Measurements from ENCODE around the gene ACOX1.

The ACOX1 gene

DNA sequence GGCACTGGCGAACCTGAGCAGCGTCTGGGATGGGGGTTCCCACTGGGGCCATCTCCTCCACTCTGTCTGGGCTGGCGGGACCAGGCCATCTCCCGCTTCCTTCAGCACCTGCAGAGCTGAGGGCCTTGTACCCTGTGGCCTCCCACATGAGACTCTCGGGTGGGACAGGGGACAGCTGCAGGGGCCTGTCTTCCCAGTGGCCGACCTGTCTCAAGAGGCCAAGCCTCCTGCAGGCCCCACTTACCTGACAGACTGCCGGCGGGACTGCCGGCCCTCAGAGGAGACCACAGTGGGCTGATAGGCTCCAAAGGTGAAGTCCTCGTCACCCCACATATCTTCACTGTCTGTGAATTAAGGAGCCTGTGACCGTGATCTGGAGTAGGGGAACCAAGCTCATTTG lies 53.9 kb downstream of the ACOX1 start:
- no peaks in the 10 kb centered on the region for H3K4me1 Mint-ChIP-seq (ENCODE audit: low read depth in 2 of 2)
- no peaks in the 10 kb centered on the region for H3K36me3 Mint-ChIP-seq (ENCODE audit: insufficient read depth)
- H3K4me3 Mint-ChIP-seq: no peak overlapping the region
- H3K27ac Mint-ChIP-seq: no peak overlapping the region
- no peaks in the 10 kb centered on the region for H3K9me3 Mint-ChIP-seq
- DNase-seq (no peak), ATAC-seq (replicated peaks) (no peak)
- H3K27me3 Mint-ChIP-seq: no peaks in the 10 kb centered on the region

DNA sequence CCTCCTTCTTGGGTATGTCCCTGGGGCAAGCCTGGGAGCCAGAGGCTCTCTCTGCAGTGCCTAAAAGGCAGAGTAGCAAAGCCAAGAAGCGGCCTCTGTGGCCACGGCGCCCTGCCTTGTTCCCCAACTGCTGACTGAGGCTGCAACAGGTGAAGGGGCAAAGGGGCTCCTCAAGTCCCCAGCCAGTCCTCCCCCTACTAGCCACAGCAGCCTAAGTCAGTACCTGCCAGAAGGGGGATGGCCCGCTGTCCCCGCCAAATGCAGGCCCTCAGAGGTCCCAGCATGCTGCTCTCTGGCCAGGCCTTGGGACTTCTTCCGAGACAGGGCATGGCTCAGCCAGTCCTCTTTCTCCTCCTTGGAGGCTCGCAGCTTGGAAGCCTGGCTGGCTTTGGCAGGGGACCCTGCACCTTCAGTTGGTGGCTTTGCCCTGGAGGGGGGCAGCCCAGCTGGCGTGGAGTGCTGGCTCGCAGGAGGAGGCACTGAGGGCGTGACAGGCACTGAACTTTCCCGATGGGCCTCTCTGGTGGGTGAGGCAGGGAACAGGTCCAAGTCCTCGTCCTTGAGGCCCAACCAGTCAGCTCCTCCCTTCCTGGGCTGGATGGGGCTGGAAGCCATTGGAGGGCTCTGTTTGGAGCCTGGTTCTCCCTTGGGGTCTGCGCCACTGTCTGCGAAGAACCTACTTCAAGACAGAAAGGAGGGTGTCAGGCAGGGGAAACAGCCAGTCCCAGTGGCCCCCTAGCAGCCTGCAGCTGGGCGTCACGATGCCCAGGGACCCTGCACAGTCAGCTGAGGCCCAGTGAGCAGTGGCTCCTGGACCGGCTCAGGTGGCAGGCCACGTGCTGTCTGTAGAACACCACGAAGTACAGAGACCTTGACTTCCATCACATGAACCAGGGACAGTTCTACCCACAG lies 55.7 kb downstream of the ACOX1 start:
- DNase-seq (no peak), ATAC-seq (replicated peaks) (no peak)
- Mint-ChIP-seq H3K9me3 (no peaks in the 10 kb centered on the region), H3K27ac (no peak overlapping the region), H3K27me3 (no peaks in the 10 kb centered on the region), H3K4me3 (no peak overlapping the region), H3K36me3 (ENCODE audit: insufficient read depth) (no peaks in the 10 kb centered on the region), H3K4me1 (ENCODE audit: low read depth in 2 of 2) (no peaks in the 10 kb centered on the region)

DNA sequence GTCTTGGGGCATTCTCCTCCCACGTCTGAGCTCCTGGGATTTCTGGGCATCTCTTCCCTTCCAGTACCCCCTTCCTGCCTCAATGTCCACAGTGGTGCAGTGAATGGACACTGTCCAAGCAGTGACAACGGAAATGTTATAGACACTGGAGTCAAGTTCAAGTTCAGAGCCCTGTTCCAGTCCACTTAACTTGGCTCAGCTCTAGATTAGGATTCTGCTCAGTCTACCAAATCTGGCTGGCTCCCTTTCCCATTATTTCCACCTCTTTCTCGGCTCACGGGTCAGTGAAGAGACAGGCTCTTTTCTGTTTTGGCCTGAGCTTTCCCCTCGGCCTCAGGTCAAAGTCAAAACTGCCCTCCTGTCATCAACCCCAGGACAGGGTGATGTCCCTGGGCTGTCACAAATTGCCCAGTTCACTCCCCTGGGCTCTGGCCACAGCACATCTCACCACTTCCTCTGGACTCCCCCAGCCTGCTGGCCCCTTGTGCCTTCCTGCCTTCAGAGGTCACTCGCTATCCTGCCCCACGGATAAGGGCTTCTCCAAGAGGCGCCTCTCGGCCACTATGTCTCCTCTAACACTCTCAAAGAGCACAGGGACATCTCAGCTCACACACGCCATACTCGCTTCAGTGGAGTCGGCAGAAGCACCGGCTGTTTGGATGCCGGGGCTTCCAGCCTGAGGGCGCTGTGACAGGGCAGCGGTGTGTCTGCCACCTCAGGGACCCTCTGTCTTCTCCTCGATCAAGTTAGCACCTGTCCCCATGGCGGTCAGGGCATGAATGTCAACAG lies 56.6 kb downstream of the ACOX1 start:
- Mint-ChIP-seq H3K36me3 (ENCODE audit: insufficient read depth) (no peaks in the 10 kb centered on the region), H3K9me3 (no peaks in the 10 kb centered on the region), H3K4me3 (no peak overlapping the region), H3K4me1 (ENCODE audit: low read depth in 2 of 2) (no peaks in the 10 kb centered on the region), H3K27me3 (no peaks in the 10 kb centered on the region), H3K27ac (no peak overlapping the region)
- ATAC-seq (replicated peaks): no peak
- DNase-seq: no peak

DNA sequence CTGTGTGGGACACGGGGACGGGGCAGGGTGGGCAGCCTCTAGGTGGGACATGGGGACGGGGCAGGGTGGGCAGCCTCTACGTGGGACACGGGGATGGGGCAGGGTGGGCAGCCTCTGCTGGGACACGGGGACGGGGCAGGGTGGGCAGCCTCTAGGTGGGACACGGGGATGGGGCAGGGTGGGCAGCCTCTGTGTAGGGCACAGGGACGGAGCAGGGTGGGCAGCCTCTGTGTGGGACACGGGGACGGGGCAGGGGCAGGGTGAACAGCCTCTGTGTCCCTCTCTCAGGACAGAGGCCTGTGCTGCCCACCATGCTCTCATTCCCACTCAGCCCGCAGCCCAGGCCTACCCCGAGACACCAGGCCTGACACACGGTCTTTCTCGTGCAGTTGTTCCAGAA lies 57.4 kb downstream of the ACOX1 start:
- no peak overlapping the region for H3K4me3 Mint-ChIP-seq
- no peaks in the 10 kb centered on the region for H3K9me3 Mint-ChIP-seq
- no peaks in the 10 kb centered on the region for H3K27me3 Mint-ChIP-seq
- no peak for DNase-seq
- peaks cover 0 to 5% of the 10 kb centered on the region in 2 donors for H3K4me1 Mint-ChIP-seq (ENCODE audit: low read depth in 2 of 2)
- no peaks in the 10 kb centered on the region for H3K36me3 Mint-ChIP-seq (ENCODE audit: insufficient read depth)
- ATAC-seq (replicated peaks): no peak
- H3K27ac Mint-ChIP-seq: no peak overlapping the region

DNA sequence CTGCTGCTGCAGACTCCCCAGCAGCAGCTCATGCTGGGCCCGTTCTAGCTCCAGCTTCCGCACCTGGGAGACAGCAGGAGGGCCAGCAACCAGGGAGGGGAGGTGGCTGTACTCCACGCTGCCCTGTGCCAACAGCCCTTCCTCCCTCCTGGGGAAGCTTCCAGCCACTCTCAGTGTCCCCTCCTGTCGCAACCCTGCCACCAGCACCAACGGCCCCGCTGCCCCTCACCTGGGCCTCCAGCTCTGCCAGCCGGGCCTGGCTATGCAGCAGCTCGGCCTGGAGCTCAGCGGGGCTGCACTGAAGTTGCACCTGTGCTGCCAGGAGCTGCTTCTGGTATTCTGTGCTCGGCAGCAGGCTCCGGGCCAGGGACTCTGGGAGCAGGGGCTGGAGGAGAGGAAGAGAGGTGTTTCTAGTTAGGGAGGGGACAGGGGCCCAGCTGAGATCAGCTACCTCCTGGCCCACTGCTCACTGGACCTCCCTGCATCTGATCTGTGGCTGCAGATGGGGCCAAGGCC lies 58.9 kb downstream of the ACOX1 start:
- Mint-ChIP-seq H3K36me3 (ENCODE audit: insufficient read depth) (no peaks in the 10 kb centered on the region), H3K27me3 (no peaks in the 10 kb centered on the region), H3K4me3 (no peak overlapping the region), H3K9me3 (no peaks in the 10 kb centered on the region), H3K27ac (peak overlapping the region in 1 of 2 donors; percentile 41), H3K4me1 (ENCODE audit: low read depth in 2 of 2) (peaks cover 0 to 8% of the 10 kb centered on the region in 2 donors)
- DNase-seq: no peak
- no peak for ATAC-seq (replicated peaks)

DNA sequence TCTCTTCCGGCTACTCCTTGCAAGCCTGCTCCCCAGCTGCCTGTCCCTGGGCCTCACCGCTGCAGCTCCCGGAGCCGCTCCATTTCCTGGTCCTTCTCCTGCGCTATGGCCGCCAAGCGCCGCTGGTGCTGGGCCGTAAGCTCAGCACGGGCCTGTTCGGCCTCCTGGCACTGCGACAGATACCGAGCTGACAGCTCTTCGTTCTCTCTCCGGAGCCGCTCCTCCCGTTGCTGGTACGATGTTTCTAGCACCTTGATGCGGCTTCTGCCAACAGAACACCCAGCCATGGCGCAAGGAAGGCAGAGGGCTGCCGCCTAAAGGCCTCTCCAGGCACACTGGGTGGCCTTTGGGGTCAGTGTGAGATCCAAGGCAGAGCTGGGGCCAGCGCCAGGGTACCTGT lies 59.4 kb downstream of the ACOX1 start:
- no peaks in the 10 kb centered on the region for H3K27me3 Mint-ChIP-seq
- DNase-seq (no peak), ATAC-seq (replicated peaks) (no peak)
- H3K27ac Mint-ChIP-seq: no peak overlapping the region
- H3K4me3 Mint-ChIP-seq: no peak overlapping the region
- no peaks in the 10 kb centered on the region for H3K36me3 Mint-ChIP-seq (ENCODE audit: insufficient read depth)
- H3K9me3 Mint-ChIP-seq: no peaks in the 10 kb centered on the region
- H3K4me1 Mint-ChIP-seq (ENCODE audit: low read depth in 2 of 2): peaks cover 0 to 8% of the 10 kb centered on the region in 2 donors

DNA sequence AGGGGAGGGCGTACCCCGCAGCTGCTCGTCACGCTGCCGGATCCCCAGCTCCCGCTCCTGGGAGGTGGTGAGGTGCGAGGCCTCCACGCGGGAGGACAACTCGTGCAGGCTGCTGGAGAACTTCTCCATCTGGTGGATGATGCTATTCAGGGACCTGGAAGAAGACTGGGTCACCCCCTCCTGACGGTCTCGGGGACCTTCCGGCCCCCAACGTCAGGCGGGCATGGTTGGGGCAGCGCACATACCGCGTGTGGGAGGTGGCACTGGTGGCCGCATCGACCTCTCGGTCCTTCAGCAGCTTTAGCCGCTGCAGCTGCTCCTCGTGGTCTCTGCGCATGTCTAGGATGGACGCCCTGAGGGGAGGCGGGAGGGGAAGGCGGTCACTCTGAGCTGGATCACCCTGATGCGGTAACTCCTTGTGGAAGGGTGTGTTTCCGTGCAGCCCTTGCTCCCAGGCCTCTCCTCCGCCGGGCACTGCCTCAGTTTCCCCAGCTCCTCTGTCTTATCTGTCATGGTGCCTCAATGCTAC lies 61.0 kb downstream of the ACOX1 start:
- peak overlapping the region in 1 of 2 donors; percentile 25 for H3K4me3 Mint-ChIP-seq
- H3K9me3 Mint-ChIP-seq: no peaks in the 10 kb centered on the region
- no peak for ATAC-seq (replicated peaks)
- H3K27ac Mint-ChIP-seq: peak overlapping the region in 1 of 2 donors; percentile 92
- H3K27me3 Mint-ChIP-seq: no peaks in the 10 kb centered on the region
- H3K36me3 Mint-ChIP-seq (ENCODE audit: insufficient read depth): no peaks in the 10 kb centered on the region
- peaks cover 0 to 8% of the 10 kb centered on the region in 2 donors for H3K4me1 Mint-ChIP-seq (ENCODE audit: low read depth in 2 of 2)
- DNase-seq: no peak

DNA sequence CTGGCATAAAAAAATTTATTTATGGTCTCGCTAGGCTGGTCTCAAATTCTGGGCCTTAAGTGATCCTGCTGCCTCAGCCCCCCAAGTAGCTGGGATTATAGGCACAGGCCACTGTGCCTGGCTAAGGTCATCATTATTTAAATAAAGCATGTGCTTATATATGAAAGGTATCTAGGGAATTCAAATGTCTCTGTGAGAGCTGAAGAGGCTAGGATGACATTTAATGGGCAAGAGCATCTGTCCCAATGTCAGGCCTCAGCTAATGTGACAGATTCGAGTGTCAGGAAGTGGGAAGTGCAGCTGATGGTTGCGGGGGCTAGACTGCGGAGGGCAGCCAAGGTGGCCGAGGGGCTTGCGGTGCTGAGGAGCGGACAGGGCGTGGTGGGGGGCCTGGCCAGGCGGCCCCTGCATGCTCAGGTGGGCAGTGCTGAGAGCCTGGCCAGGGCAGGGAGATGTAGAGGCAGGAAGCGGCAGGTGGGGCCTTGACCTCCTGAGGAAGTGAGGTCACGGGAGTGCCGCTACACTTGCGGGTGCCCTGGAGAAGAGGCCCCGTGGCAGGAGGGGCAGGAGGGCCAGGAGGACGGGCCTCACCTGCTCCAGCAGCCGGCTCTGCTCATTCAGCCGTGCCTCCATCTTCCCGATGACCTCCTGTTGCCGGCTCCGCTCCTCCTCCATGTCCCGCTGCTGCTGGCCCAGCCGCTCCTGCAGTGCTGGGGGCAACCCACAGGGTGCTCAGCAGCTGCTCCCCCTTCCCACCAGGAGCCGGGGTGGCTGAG lies 61.6 kb downstream of the ACOX1 start:
- H3K4me3 Mint-ChIP-seq: peak overlapping the region in 1 of 2 donors; percentile 44
- H3K36me3 Mint-ChIP-seq (ENCODE audit: insufficient read depth): no peaks in the 10 kb centered on the region
- no peaks in the 10 kb centered on the region for H3K27me3 Mint-ChIP-seq
- H3K27ac Mint-ChIP-seq: peak overlapping the region; percentile 32 to 92
- H3K4me1 Mint-ChIP-seq (ENCODE audit: low read depth in 2 of 2): peaks cover 0 to 8% of the 10 kb centered on the region in 2 donors
- no peaks in the 10 kb centered on the region for H3K9me3 Mint-ChIP-seq
- ATAC-seq (replicated peaks) (peak; percentile 70), DNase-seq (no peak)

DNA sequence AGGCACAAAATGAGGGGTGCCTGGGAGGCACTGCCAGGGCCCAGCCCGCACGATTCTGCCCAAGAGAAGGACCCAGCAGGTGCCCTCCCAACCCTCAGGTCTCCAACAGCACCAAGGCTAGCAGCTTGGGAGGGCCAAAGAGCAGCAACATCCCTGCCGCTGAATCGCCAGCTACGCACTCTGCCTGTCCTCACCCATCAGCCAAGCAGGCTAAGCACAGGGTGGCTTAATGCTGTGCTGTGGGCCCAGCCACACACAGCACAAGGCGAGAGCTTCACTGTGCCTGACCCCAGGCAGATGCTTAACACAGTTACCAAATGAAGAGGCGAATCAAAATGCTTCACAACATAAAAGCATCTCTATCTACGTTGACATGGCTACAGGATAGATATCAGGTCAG lies 63.7 kb downstream of the ACOX1 start:
- H3K36me3 Mint-ChIP-seq (ENCODE audit: insufficient read depth): no peaks in the 10 kb centered on the region
- peaks cover 0 to 8% of the 10 kb centered on the region in 2 donors for H3K4me1 Mint-ChIP-seq (ENCODE audit: low read depth in 2 of 2)
- no peak for ATAC-seq (replicated peaks)
- H3K27ac Mint-ChIP-seq: no peak overlapping the region
- DNase-seq: no peak
- no peaks in the 10 kb centered on the region for H3K27me3 Mint-ChIP-seq
- H3K9me3 Mint-ChIP-seq: no peaks in the 10 kb centered on the region
- no peak overlapping the region for H3K4me3 Mint-ChIP-seq

DNA sequence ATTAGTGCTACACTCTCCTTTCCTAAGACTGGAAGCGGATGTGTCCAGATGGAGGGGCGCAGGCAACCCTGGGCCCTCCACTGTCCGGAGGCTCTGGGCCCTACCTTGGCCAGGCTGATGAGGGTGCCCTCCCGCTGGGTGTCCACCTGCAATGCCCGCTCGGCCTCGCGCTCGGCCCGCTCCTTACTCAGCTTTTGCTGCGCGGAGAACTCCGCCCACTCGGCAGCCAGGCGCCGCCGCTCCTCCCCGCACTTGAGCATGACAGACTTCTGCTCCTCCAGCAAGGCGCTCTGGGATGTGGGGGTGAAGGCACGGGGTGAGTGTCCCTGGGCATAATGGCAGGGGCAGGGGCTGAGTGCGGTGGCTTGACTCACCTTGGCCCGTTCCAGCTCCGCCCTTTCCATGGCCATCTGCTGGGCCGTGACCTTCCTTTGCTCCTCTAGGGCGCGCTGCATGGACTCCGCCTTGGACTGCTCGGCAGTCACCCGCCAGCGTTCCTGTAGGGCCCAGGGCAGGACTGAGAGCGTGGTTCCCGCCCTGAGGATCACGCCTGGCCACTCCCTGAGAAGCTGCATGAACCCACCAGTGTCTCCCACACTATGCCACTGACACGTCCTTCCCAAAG lies 64.2 kb downstream of the ACOX1 start:
- H3K27ac Mint-ChIP-seq: no peak overlapping the region
- no peak for ATAC-seq (replicated peaks)
- no peaks in the 10 kb centered on the region for H3K9me3 Mint-ChIP-seq
- no peak for DNase-seq
- H3K4me3 Mint-ChIP-seq: no peak overlapping the region
- no peaks in the 10 kb centered on the region for H3K27me3 Mint-ChIP-seq
- H3K4me1 Mint-ChIP-seq (ENCODE audit: low read depth in 2 of 2): peaks cover 0 to 8% of the 10 kb centered on the region in 2 donors
- H3K36me3 Mint-ChIP-seq (ENCODE audit: insufficient read depth): no peaks in the 10 kb centered on the region

DNA sequence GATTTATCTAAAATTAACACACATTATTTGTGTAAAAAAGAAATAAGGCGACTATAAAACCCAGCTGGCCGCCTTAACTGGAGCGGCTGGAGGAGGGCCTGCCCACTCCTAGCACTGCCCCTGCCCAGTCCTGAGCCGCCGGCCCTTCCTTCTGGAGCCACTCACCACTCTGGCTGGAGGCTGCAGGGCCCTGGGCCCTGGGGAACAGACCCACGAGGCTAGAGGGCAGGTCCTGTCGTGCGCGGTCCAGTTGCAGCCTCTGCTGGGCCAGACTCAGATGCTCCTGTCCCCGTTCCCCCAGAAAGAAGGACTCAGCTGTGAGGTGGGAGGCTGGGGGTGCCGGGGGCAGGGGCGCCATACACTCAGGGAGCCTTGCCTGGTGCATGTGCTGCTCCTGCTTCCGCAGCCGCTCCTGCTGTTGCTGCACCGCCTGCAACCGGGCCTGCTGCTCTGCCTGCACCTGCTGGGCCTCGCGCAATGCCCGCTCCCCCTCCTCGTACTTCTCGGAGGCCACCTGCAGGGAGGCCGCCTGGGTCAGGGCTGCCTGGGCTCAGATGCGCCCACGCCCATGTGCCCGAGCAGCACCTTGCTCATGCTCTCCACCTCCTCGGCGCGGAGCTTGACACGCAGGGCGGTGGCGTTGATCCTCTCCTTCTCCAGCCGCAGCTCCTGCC lies 65.3 kb downstream of the ACOX1 start:
- Mint-ChIP-seq H3K4me1 (ENCODE audit: low read depth in 2 of 2) (peaks cover 0 to 8% of the 10 kb centered on the region in 2 donors), H3K4me3 (no peak overlapping the region), H3K27ac (no peak overlapping the region), H3K36me3 (ENCODE audit: insufficient read depth) (no peaks in the 10 kb centered on the region), H3K9me3 (no peaks in the 10 kb centered on the region), H3K27me3 (no peaks in the 10 kb centered on the region)
- ATAC-seq (replicated peaks) (no peak), DNase-seq (no peak)

DNA sequence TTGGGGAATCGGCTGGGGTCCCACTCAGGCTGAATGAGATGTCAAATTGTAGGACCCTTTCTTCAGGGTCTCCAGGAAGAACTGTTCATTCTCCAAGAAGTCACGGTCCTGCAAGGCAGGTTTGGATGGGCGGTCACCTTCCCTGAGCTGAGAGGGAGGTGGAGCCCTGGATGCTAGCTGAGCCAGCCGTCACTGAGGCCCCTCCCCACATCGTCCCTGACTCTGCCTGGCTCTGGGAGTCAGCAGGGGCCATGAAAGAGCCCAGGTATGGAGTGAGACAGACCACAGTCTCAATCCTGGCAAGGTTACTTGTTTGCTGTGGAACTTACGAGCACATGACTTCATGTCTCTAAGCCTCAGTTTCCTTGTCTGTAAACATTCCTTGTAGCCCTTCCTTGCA lies 68.3 kb downstream of the ACOX1 start:
- H3K27ac Mint-ChIP-seq: no peak overlapping the region
- no peaks in the 10 kb centered on the region for H3K27me3 Mint-ChIP-seq
- no peaks in the 10 kb centered on the region for H3K9me3 Mint-ChIP-seq
- DNase-seq: no peak
- H3K36me3 Mint-ChIP-seq (ENCODE audit: insufficient read depth): peaks cover 7% of the 10 kb centered on the region
- H3K4me1 Mint-ChIP-seq (ENCODE audit: low read depth in 2 of 2): no peaks in the 10 kb centered on the region
- H3K4me3 Mint-ChIP-seq: no peak overlapping the region
- ATAC-seq (replicated peaks): no peak
